ENCODE results near the gene GAS7. TPM values are rescaled to one million over a fixed set of nuclear protein-coding genes. Genes with fewer than 3 reads are reported as not detected.

The GAS7 gene
- total and polyA plus RNA-seq, 12 donors: 3.6 to 54.9 (median 28.0) TPM

DNA sequence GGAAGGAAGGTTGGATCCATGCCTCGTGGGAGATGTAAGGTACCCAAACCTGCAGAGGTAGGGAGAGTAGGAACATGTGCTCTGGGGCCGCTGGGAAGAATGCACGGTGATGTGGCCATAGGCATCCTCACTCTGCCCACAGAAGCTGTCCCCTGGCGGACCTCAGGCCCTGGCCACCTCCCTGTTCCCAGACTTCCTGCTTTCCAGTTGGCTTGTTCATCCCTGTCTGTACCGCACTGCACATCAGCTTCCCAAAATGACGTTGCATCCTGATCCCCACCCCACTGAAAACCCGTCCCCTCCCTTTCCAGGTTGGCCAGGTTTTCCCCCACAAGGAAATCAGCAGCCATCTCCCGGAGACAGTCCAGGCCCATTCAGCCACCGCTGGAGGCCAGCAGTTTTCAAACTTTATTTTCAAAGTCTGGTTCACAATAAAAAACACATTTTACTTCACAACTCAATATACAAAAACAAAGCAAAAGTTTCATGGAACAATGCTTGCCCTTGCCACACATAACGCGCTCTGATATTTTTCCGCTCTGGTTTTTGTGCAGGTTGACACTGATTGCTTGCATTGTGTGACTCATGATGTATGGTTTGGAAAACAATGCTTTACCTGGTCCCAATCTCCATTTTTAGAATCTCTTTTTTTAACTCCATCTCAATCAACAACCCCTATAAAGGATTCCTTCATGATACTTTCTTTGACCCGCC, 143.0 kb downstream of the GAS7 start:
- no peaks in the 10 kb centered on the region for H3K36me3 ChIP-seq (replicated peaks in 1 of 2)
- H3K27me3 ChIP-seq: no peaks in the 10 kb centered on the region
- 78 to 83% (median 81%) methylated on average over 13 of the region's 13 CpGs for WGBS, 4 donors
- intact Hi-C loops (cut with DNase I): no loop called here
- DNase-seq: no peak
- TF ChIP-seq POLR2A (IDR thresholded peaks at IDR 0.05) (no peak), CTCF (IDR thresholded peaks at IDR 0.05) (no peak)
- peaks cover 0 to 12% of the 10 kb centered on the region in 2 donors for H3K4me1 ChIP-seq (replicated peaks in 1 of 2)
- H3K9me3 ChIP-seq (replicated peaks in 1 of 3): no peaks in the 10 kb centered on the region
- H3K27ac ChIP-seq: no peak overlapping the region
- no peak overlapping the region for H3K4me3 ChIP-seq

- H3K36me3 ChIP-seq (replicated peaks in 1 of 2): no peaks in the 10 kb centered on the region
- WGBS, 4 donors: 72 to 77% (median 74%) methylated on average over 11 to 12 of the region's 12 CpGs
- H3K4me1 ChIP-seq (replicated peaks in 1 of 2): peaks cover 0 to 7% of the 10 kb centered on the region in 2 donors
- no peak overlapping the region for H3K4me3 ChIP-seq
- no peak for DNase-seq
- intact Hi-C loops (cut with DNase I): no loop called here
- no peak for TF ChIP-seq CTCF (IDR thresholded peaks at IDR 0.05)
- no peak for TF ChIP-seq POLR2A (IDR thresholded peaks at IDR 0.05)
- no peaks in the 10 kb centered on the region for H3K9me3 ChIP-seq (replicated peaks in 1 of 3)
- no peaks in the 10 kb centered on the region for H3K27me3 ChIP-seq
- no peak overlapping the region for H3K27ac ChIP-seq
These were observed 144.4 kb downstream of the GAS7 start for GRCh38 chr17:10053782-10054540.

- H3K4me1 ChIP-seq (replicated peaks in 1 of 2): peaks cover 0 to 7% of the 10 kb centered on the region in 2 donors
- H3K27me3 ChIP-seq: no peaks in the 10 kb centered on the region
- TF ChIP-seq CTCF (IDR thresholded peaks at IDR 0.05): no peak
- TF ChIP-seq POLR2A (IDR thresholded peaks at IDR 0.05): no peak
- intact Hi-C loops (cut with DNase I): no loop called here
- DNase-seq: no peak
- no peak overlapping the region for H3K27ac ChIP-seq
- no peaks in the 10 kb centered on the region for H3K36me3 ChIP-seq (replicated peaks in 1 of 2)
- H3K4me3 ChIP-seq: no peak overlapping the region
- 84 to 90% (median 85%) methylated on average over 13 to 15 of the region's 15 CpGs for WGBS, 4 donors
- no peaks in the 10 kb centered on the region for H3K9me3 ChIP-seq (replicated peaks in 1 of 3)
These were observed 146.1 kb downstream of the GAS7 start for GRCh38 chr17:10052106-10052813.

GRCh38 chr17:10051112-10051511, 147.3 kb downstream of the GAS7 start:
- no peak for DNase-seq
- intact Hi-C loops (cut with DNase I): no loop called here
- Histone ChIP-seq H3K27me3 (no peaks in the 10 kb centered on the region), H3K4me3 (no peak overlapping the region), H3K4me1 (replicated peaks in 1 of 2) (peaks cover 0 to 7% of the 10 kb centered on the region in 2 donors), H3K36me3 (replicated peaks in 1 of 2) (no peaks in the 10 kb centered on the region), H3K27ac (peak overlapping the region in 2 of 5 donors; percentile 64 to 67), H3K9me3 (replicated peaks in 1 of 3) (no peaks in the 10 kb centered on the region)
- no peak for TF ChIP-seq POLR2A (IDR thresholded peaks at IDR 0.05)
- no peak for TF ChIP-seq CTCF (IDR thresholded peaks at IDR 0.05)
- 72 to 83% (median 78%) methylated on average over 8 of the region's 8 CpGs for WGBS, 4 donors
